HG03469 (cell line): ENCODE results near the gene PROB1.
A peak's percentile ranks its signal among the peaks of the same experiment; 100 is the strongest.
"Not testable (repeated sequence)": the region's sequence is repeated elsewhere in the genome, so short reads cannot be mapped to it uniquely, and the experiment has no call there.

Experiments used
- ATAC-seq: cut with Tn5 transposase; IDR thresholded peaks from one replicate; pipeline ENCODE4 v1.9.1; 2021; ENCODE audit warnings: mild to moderate bottlenecking, moderate library complexity, moderate number of reproducible peaks; ENCODE audit not compliant: unreplicated experiment

The PROB1 gene

GRCh38 chr5:139394654-139395566 is at the start of gene PROB1:
Gene PROB1, minus strand, starts transcription at chr5:139395104. Its CDS starts 23 bp downstream, at chr5:139395081.
- no peak for ATAC-seq

- ATAC-seq = no peak
These were observed 49.0 kb upstream of the PROB1 start for GRCh38 chr5:139443831-139444453.

- not testable (repeated sequence) for ATAC-seq
These were observed 45.5 kb upstream of the PROB1 start for GRCh38 chr5:139440416-139440815.

GRCh38 chr5:139439013-139439903 is 44.4 kb upstream of the PROB1 start, which contains the start of gene DNAJC18:
Gene DNAJC18, minus strand, starts transcription at chr5:139439525. Its CDS starts 80 bp downstream, at chr5:139439445.
- peak; percentile 80 for ATAC-seq

- no peak for ATAC-seq
These were observed 43.8 kb upstream of the PROB1 start for GRCh38 chr5:139438707-139439012.

GRCh38 chr5:139435676-139436075 is 40.8 kb upstream of the PROB1 start:
- no peak for ATAC-seq

- no peak for ATAC-seq
These were observed 36.8 kb upstream of the PROB1 start for GRCh38 chr5:139431706-139432105.

GRCh38 chr5:139430015-139430414 is 35.1 kb upstream of the PROB1 start:
- ATAC-seq = no peak

GRCh38 chr5:139426203-139426885 is 31.4 kb upstream of the PROB1 start:
- ATAC-seq = no peak

- no peak for ATAC-seq
These were observed 30.6 kb upstream of the PROB1 start for GRCh38 chr5:139425497-139425896.

- no peak for ATAC-seq
These were observed 27.5 kb upstream of the PROB1 start for GRCh38 chr5:139422307-139422893.

GRCh38 chr5:139419226-139420192 is 24.6 kb upstream of the PROB1 start:
- ATAC-seq = no peak

GRCh38 chr5:139418793-139419192 is 23.9 kb upstream of the PROB1 start:
- ATAC-seq = no peak

- ATAC-seq = no peak
These were observed 22.3 kb upstream of the PROB1 start for GRCh38 chr5:139417214-139417613.

GRCh38 chr5:139416651-139417050 is 21.7 kb upstream of the PROB1 start:
- ATAC-seq = no peak

- no peak for ATAC-seq
These were observed 21.0 kb upstream of the PROB1 start for GRCh38 chr5:139415869-139416268.

- ATAC-seq = no peak
These were observed 20.4 kb upstream of the PROB1 start for GRCh38 chr5:139415221-139415861.

- no peak for ATAC-seq
These were observed 19.8 kb upstream of the PROB1 start for GRCh38 chr5:139414581-139415130.
